Esophagus muscularis mucosa (tissue), 4 donors: ENCODE measurements around the gene STYX. TPM values are rescaled to one million over a fixed set of nuclear protein-coding genes. Genes with fewer than 3 reads are reported as not detected.

Experiments used
- DNase-seq: peaks from one replicate; pipeline ENCODE4 v3.0.0-alpha.2; 2017; ENCODE audit errors: extremely low spot score
- H3K27ac ChIP-seq, 4 donors: fragments of 200-600 bp; sonication (generic); replicated peaks in 1 of 4; 1 replicate in 3 of 4; 2 replicates in 1 of 4; pipeline ENCODE4 v1.5.1; 2016 to 2019; ENCODE audit warnings: mild to moderate bottlenecking in 1 of 4
- H3K27me3 ChIP-seq, 4 donors: fragments of 200-600 bp; sonication (generic); one replicate each; pipeline versions ENCODE4 v1.5.1 to v1.6.0; 2016 to 2019
- H3K36me3 ChIP-seq, 4 donors: fragments of 200-600 bp; sonication (generic); one replicate each; pipeline ENCODE4 v1.5.1; 2016 to 2019
- H3K4me1 ChIP-seq, 4 donors: fragments of 200-600 bp; sonication (generic); one replicate each; pipeline ENCODE4 v1.5.1; 2016 to 2019
- H3K4me3 ChIP-seq, 4 donors: fragments of 200-600 bp; sonication (generic); 1 replicate in 2 of 4; 2 replicates in 2 of 4; pipeline ENCODE4 v1.5.1; 2016 to 2019; ENCODE audit warnings: mild to moderate bottlenecking in 4 of 4, moderate library complexity in 1 of 4
- H3K9me3 ChIP-seq, 4 donors: fragments of 200-600 bp; sonication (generic); 1 replicate in 3 of 4; 2 replicates in 1 of 4; pipeline ENCODE4 v1.5.1; 2016 to 2019
- CTCF ChIP-seq, 3 experiments: fragments of 200-600 bp in 2 of 3; fragments of 450-650 bp in 1 of 3; sonication (generic) in 2 of 3; IDR thresholded peaks; one replicate each; pipeline ENCODE4 v1.5.1; 2017 to 2019; ENCODE audit warnings: antibody characterized with exemption in 3 of 3, mild to moderate bottlenecking in 2 of 3, moderate library complexity in 1 of 3
- EP300 ChIP-seq: sonication (generic); formaldehyde crosslinking; IDR thresholded peaks from one replicate; pipeline ENCODE4 v1.6.1; 2017; ENCODE audit warnings: antibody characterized with exemption
- POLR2A ChIP-seq: fragments of 450-650 bp; IDR thresholded peaks from one replicate; pipeline ENCODE4 v1.6.1; 2017; ENCODE audit warnings: antibody characterized with exemption, moderate library complexity, mild to moderate bottlenecking, low read depth
- POLR2AphosphoS5 ChIP-seq, 2 donors: sonication (generic); formaldehyde crosslinking; IDR thresholded peaks; one replicate each; pipeline ENCODE4 v1.6.1; 2017; ENCODE audit warnings: antibody characterized with exemption in 2 of 2
- WGBS: methylation state at CpG from one replicate; pipeline ENCODE4 v1.1.5; 2018; 5-methylcytosine and 5-hydroxymethylcytosine counted together
- intact Hi-C: fragments of 100-400 bp; cut with DNase I; formaldehyde crosslinking; loops from one replicate; pipeline ENCODE4 v1.15.1; 2023
- total RNA-seq, 4 donors: library from RNA; depleted of rRNA; stranded (reverse); fragments of >200 nt; gene quantifications; one replicate each; pipeline versions ENCODE4 v1.1.0 to v1.2.1, GENCODE V29; 2016

The STYX gene
- total RNA-seq, 4 donors from 2014 or later: 16.6 to 25.2 (median 20.7) TPM

- Histone ChIP-seq H3K9me3 (no peaks in the 10 kb centered on the region), H3K4me1 (peaks cover 13 to 18% (median 16%) of the 10 kb centered on the region in 4 donors), H3K4me3 (no peak overlapping the region), H3K36me3 (peaks cover 0 to 2% (median 0%) of the 10 kb centered on the region in 4 donors), H3K27me3 (peaks cover 0 to 3% (median 0%) of the 10 kb centered on the region in 4 donors), H3K27ac (no peak overlapping the region)
- no peak for TF ChIP-seq POLR2A
- TF ChIP-seq EP300: no peak
- TF ChIP-seq POLR2AphosphoS5 (IDR thresholded peaks at IDR 0.05): no peak
- TF ChIP-seq CTCF (IDR thresholded peaks at IDR 0.05): no peak
- 93% methylated on average over 2 of the region's 2 CpGs for WGBS
- intact Hi-C loops: no loop called here
- no peak for DNase-seq
Measured at GRCh38 chr14:52703664-52704063, 26.3 kb upstream of the STYX start.

DNA sequence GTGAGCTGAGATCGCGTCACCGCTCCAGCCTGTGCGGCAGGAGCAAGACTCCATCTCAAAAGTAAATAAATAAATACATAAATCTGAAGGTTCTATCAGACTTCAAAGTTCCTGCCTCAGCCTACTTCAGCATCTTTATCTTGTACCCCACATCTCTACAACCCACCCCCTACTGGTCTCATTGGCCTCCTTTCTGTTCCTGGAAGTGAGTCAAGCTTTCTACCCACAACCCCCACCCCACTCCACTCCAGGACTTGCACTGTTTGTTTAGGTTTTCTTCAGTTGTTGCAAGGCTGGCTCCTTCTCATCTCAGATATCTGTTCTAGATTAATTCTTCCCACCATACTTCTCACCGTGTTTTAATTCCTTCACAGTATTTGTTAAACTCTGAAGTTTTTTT lies 23.7 kb upstream of the STYX start:
- Histone ChIP-seq H3K9me3 (no peaks in the 10 kb centered on the region), H3K4me3 (peak overlapping the region; percentile 77 to 90 (median 79)), H3K27ac (peak overlapping the region; percentile 87 to 91 (median 88)), H3K27me3 (peaks cover 0 to 3% (median 0%) of the 10 kb centered on the region in 4 donors), H3K36me3 (peaks cover 2 to 25% (median 16%) of the 10 kb centered on the region in 4 donors), H3K4me1 (peaks cover 19 to 28% (median 23%) of the 10 kb centered on the region in 4 donors)
- TF ChIP-seq POLR2A (peak; percentile 11), EP300 (no peak)
- no peak for DNase-seq
- WGBS: 86% methylated on average over 5 of the region's 5 CpGs
- intact Hi-C loops: no loop called here

DNA sequence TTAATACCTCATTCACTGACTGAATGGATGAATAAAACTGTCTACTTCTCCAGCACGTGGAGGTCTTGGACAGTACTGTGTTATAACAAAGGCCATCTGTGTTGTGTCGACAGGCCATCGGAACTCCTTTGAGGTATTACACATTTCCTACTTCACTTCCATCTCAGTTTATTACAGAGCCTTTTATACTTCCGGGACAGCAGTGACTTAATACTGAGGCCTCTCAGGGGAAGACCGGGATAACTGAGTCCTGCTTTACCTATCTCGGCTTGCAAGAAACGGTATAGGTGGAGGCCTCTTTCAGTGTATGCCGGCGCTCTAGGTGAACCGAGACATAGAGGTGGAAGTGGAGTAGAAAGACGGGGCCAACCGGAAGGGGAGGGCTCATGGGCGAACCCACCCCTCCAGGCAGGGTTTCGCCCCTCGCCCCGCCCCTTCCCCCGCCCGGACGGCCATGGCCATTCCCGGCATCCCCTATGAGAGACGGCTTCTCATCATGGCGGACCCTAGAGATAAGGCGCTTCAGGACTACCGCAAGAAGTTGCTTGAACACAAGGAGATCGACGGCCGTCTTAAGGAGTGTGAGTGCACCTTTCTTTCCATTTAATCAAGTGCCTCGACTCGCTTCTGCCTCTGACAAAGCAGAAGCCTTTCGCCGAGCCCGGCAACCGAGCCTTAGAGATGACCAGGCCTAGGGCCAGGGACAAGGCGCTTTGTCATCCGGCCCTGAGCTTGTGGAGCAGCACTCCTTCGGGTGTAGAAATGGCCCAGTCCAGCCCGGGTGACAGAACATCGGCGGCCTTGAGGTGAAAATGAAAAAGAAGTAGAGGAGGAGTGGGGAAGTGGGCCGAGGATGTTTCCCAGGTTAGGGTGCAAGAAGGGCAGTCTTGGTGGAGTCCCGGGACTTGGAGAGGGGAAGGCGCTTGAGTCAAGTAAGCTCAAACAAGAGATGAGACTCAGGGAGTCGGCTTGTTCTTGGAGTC lies 23.0 kb upstream of the STYX start, which contains the start of gene PSMC6:
Gene PSMC6 (plus strand): TSS at position 477 of the 983 bp plus-strand sequence. CDS start 20 bp downstream, at position 497.
- H3K4me3 ChIP-seq: peak within 1 kb of the TSS; percentile 77 to 90 (median 79)
- peaks cover 8 to 33% (median 21%) of the 10 kb centered on the region in 4 donors for H3K36me3 ChIP-seq
- WGBS: 0% methylated on average over 39 of the region's 43 CpGs
- peak; percentile 98 for DNase-seq
- H3K9me3 ChIP-seq: no peaks in the 10 kb centered on the region
- peaks cover 0 to 3% (median 0%) of the 10 kb centered on the region in 4 donors for H3K27me3 ChIP-seq
- intact Hi-C loops: no loop called here
- H3K27ac ChIP-seq: peak within 1 kb of the TSS; percentile 87 to 91 (median 88)
- peaks cover 19 to 28% (median 23%) of the 10 kb centered on the region in 4 donors for H3K4me1 ChIP-seq
- peak; percentile 2 for TF ChIP-seq EP300
- TF ChIP-seq POLR2AphosphoS5 (IDR thresholded peaks at IDR 0.05): peak; percentile 84 to 90
- no peak for TF ChIP-seq POLR2A
- no peak for TF ChIP-seq CTCF (IDR thresholded peaks at IDR 0.05)

GRCh38 chr14:52711666-52712065 lies 18.3 kb upstream of the STYX start:
- no peak overlapping the region for H3K4me3 ChIP-seq
- intact Hi-C loops: no loop called here
- H3K9me3 ChIP-seq: no peaks in the 10 kb centered on the region
- H3K27me3 ChIP-seq: no peaks in the 10 kb centered on the region
- peaks cover 40 to 79% (median 65%) of the 10 kb centered on the region in 4 donors for H3K36me3 ChIP-seq
- peaks cover 14 to 24% (median 19%) of the 10 kb centered on the region in 4 donors for H3K4me1 ChIP-seq
- 48% methylated on average over 1 of the region's 1 CpG for WGBS
- no peak for TF ChIP-seq POLR2A
- TF ChIP-seq CTCF (IDR thresholded peaks at IDR 0.05): no peak
- TF ChIP-seq EP300: no peak
- TF ChIP-seq POLR2AphosphoS5 (IDR thresholded peaks at IDR 0.05): no peak
- H3K27ac ChIP-seq: no peak overlapping the region
- DNase-seq: no peak

GRCh38 chr14:52716155-52716554 lies 13.8 kb upstream of the STYX start:
- 81% methylated on average over 6 of the region's 6 CpGs for WGBS
- DNase-seq: no peak
- Histone ChIP-seq H3K4me1 (no peaks in the 10 kb centered on the region), H3K36me3 (peaks cover 60 to 96% (median 86%) of the 10 kb centered on the region in 4 donors), H3K27ac (no peak overlapping the region), H3K27me3 (no peaks in the 10 kb centered on the region), H3K9me3 (no peaks in the 10 kb centered on the region), H3K4me3 (no peak overlapping the region)
- no peak for TF ChIP-seq CTCF (IDR thresholded peaks at IDR 0.05)
- no peak for TF ChIP-seq POLR2AphosphoS5 (IDR thresholded peaks at IDR 0.05)
- no peak for TF ChIP-seq EP300
- no peak for TF ChIP-seq POLR2A
- intact Hi-C loops: no loop called here
